Retinal pigment epithelial cell (primary cell): ENCODE measurements around the gene CFAP90.
A peak's percentile ranks its signal among the peaks of the same experiment; 100 is the strongest.

Experiments
- DNase-seq: peaks from one replicate; pipeline ENCODE4 v3.0.0-alpha.2; 2010; ENCODE audit warnings: low read depth
- H3K4me3 ChIP-seq: 2 replicates; pipeline ENCODE4 v1.5.1; 2011; ENCODE audit warnings: mild to moderate bottlenecking, low read length, control low read depth, moderate library complexity
- CTCF ChIP-seq: conservative IDR thresholded peaks from 2 replicates; pipeline ENCODE4 v1.5.1; 2011; ENCODE audit warnings: low read depth, low read length, control low read depth, inconsistent platforms

Gene CFAP90

GRCh38 chr5:7850395-7851239, at the start of gene CFAP90:
Gene CFAP90 (minus strand): TSS chr5:7851133. CDS start chr5:7851021, 112 bp downstream.
- peak within 1 kb of the TSS; percentile 52 for H3K4me3 ChIP-seq
- no peak for DNase-seq
- TF ChIP-seq CTCF = peak; percentile 56

- no peak overlapping the region for H3K4me3 ChIP-seq
- DNase-seq = no peak
- TF ChIP-seq CTCF = peak; percentile 48
Measured at GRCh38 chr5:7897014-7897600, 46.2 kb upstream of the CFAP90 start.

- no peak for TF ChIP-seq CTCF
- H3K4me3 ChIP-seq = no peak overlapping the region
- no peak for DNase-seq
Measured at GRCh38 chr5:7894860-7895259, 43.9 kb upstream of the CFAP90 start.

GRCh38 chr5:7894439-7894838, 43.5 kb upstream of the CFAP90 start:
- TF ChIP-seq CTCF = no peak
- DNase-seq = no peak
- no peak overlapping the region for H3K4me3 ChIP-seq

GRCh38 chr5:7888901-7889300, 38.0 kb upstream of the CFAP90 start:
- no peak for TF ChIP-seq CTCF
- no peak overlapping the region for H3K4me3 ChIP-seq
- no peak for DNase-seq

GRCh38 chr5:7886849-7887475, 36.0 kb upstream of the CFAP90 start:
- TF ChIP-seq CTCF = peak; percentile 34
- no peak overlapping the region for H3K4me3 ChIP-seq
- no peak for DNase-seq
